Thoracic aorta endothelial cell (primary cell): ENCODE data around the gene EEF1AKMT4. TPM values are rescaled to one million over a fixed set of nuclear protein-coding genes. Genes with fewer than 3 reads are reported as not detected.

ENCODE experiments used
- small RNA-seq: library from RNA; depleted of rRNA; stranded (forward); fragments of <200 nt; gene quantifications from one replicate; pipeline ENCODE3, GENCODE V24; 2012
- total RNA-seq: library from RNA; depleted of rRNA; stranded (reverse); fragments of >200 nt; gene quantifications from 2 replicates; pipeline ENCODE4 v1.2.3, GENCODE V29; 2012

Gene EEF1AKMT4
- 3.2 and 3.3 TPM in 2 replicates for total RNA-seq

DNA sequence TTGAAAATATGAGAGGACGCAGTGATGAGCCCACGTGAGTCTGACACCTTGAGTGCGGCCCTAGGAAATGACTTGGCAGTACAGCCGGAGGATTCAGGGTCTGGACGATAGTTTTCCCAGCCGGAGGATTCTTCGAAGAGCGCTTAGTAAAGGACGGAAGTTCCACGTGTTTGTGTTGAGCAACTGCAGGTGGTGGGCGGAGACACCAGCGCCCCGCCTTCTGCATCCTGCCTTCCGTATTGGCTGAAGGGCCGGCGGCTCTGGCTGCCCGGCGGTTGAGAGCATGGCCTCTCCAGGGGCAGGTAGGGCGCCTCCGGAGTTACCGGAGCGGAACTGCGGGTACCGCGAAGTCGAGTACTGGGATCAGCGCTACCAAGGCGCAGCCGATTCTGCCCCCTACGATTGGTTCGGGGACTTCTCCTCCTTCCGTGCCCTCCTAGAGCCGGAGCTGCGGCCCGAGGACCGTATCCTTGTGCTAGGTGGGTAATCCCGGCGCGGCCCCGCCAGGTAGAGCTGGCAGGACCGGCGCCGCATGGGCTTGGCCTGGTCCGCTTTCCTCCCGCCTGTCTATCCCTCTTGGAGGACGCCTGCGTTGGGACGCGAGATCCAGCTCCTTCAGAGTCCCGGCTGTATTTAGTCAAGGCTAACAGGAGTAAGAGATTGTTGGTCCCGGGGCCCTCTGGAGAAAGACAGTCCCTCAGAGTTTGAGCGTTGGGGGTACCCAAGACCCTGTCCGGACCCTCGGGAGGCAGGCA lies at the start of gene EEF1AKMT4:
Gene EEF1AKMT4, plus strand, starts transcription at position 261 of the 755 bp plus-strand sequence. Its CDS starts 23 bp downstream, at position 284.

DNA sequence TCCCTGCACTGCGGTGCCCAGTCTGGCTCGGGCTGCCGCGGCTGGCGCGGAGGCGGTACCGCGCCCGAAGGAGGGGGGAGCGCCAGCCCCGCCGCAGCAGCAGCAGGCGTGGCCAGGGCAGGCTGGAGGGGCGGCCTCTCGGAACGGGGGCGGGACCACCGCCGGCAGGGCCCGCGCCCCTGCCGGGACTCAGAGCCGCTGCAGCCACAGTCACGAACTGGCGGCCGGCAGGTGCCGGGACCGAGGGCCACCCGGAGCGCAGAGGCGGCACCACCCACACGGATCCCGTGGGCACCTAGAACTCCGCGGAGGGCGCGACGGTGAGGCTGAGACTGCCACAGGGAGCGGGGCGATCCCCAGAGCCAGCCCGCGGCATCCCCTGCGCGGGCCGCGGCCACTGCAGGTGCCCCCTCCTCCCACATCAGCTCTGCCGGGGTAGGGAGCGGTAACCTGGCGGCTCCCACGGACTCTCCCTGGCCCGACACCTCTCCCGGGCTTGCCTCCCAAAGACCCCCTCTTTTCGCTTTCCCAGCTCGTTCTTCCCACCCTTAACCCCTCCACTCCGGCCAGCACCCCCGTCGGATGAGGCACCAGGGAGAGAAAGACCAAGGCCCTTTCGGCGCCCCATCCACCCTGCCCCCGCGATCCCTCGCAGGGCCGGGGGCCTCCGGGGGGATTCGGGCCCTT lies 19.9 kb upstream of the EEF1AKMT4 start, which contains the start of gene VWA5B2:
Gene VWA5B2, plus strand, starts transcription at position 192 of the 687 bp plus-strand sequence. CDS start 944 bp downstream, outside the sequence.

DNA sequence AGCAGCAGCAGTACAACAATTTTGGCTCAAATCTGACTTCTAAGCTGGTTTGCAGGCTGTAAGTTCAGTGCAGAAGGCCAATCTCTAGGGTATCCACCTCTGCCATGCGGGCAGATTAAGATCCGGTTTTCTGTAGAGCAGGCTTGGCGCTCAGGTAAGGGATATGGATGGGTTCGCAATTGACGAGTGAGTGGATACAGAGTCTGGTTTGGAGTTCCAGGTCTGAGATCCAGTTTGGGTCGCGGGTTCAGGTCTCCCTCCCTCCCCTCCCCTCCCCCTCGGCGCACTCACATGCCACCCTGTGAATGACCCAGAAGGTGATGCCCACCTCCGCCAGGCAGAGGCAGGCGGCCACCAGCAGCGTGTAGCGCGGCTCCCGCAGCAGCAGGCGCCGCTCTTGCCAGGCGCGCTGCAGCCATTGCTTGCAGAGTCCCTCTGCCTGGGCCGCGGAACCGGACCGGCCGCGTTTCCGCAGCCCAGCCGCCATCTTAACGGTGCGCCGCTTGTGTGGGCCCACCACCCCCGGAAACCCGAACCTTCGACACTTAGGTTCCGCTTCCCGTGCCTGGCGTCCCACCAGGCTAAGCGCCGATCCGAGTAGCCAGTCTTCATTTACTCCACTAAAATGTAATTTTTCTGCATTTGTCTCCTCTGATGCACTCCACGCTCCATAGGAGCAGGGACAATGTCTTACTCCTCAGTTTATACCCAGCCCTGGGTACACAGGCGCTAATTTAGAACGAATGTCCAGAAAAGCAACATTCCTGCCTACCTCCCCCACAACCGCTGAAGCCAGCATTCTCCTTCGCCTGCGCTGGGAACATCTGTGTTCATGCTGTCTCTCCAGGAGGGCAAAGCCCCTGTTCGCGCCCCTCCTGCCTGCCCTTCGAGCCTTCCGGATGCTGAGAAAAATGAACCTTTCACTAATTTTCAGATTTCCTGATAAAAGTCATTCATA lies 739 bp upstream of the EEF1AKMT4 start, which contains the start of gene ALG3:
Gene ALG3, minus strand, starts transcription at position 509 of the 958 bp plus-strand sequence. Its CDS starts 22 bp downstream, at position 487.

DNA sequence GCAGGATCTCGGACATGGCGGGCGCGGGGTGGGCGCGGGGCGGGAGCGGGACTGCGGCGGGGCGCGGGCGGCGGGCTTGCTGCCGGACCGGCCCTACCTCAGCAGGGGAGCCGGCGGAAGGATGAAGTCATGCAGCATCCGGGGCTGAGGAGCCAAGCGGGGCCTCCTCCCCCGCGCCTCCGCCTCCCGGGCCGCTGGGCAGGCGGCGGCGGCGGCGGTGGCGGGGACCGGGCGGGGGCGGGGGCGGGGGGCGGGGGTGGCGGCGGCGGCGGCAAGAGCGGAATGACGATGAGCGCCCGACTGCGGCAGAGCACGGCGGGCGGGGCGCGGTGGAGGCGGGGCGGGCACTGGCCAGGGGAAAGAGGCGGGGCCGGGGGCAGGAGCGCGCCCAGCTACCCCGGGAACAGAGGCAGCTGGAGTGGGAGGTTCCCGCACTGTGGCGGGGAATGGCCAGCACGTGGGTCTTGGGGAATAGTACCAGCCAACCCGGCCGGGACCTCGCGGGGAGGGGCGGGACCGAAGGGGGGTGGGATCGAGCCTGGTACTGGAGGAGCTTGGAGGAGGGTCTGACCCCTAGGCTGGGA lies 11.9 kb downstream of the EEF1AKMT4 start, which contains the start of gene CAMK2N2:
Gene CAMK2N2, minus strand, starts transcription at position 284 of the 584 bp plus-strand sequence. Its CDS starts 268 bp downstream, at position 16.

DNA sequence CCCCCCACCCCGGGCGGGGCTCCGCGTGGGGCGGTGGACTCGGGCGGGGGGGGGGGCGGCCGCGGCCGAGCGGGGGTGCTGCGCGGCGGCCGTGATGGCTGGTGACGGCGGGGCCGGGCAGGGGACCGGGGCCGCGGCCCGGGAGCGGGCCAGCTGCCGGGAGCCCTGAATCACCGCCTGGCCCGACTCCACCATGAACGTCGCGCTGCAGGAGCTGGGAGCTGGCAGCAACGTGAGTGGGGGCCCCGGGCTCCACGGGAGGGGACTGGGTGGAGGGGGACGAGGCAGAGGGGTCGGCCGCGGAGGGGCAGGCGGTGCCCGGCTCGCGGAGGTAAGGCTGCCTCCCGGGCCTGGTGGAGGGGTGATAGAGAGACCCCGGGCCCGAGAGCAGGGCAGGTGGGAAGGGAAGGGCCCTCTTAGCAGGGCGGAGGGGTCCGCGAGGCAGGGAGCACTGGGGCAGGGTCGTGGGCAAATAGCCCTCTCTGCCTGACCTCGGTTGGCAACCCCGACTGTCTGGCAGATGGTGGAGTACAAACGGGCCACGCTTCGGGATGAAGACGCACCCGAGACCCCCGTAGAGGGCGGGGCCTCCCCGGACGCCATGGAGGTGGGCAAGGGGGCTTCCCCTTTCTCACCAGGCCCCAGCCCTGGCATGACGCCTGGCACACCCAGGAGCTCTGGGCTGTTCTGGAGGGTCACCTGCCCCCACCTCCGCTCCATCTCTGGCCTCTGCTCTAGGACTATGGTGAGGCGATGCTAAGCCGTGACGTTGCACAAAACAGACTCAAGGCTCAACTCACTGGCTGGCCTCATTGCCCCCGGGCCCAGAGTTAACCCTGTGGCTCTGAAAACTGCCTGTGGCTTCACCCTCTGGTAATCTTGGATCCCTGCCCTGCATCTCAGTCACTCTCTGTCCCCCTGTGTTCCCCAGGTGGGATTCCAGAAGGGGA lies 26.8 kb downstream of the EEF1AKMT4 start, which contains the start of gene ECE2:
Gene ECE2, plus strand, starts transcription at position 62 of the 950 bp plus-strand sequence. Its CDS starts 132 bp downstream, at position 194.

DNA sequence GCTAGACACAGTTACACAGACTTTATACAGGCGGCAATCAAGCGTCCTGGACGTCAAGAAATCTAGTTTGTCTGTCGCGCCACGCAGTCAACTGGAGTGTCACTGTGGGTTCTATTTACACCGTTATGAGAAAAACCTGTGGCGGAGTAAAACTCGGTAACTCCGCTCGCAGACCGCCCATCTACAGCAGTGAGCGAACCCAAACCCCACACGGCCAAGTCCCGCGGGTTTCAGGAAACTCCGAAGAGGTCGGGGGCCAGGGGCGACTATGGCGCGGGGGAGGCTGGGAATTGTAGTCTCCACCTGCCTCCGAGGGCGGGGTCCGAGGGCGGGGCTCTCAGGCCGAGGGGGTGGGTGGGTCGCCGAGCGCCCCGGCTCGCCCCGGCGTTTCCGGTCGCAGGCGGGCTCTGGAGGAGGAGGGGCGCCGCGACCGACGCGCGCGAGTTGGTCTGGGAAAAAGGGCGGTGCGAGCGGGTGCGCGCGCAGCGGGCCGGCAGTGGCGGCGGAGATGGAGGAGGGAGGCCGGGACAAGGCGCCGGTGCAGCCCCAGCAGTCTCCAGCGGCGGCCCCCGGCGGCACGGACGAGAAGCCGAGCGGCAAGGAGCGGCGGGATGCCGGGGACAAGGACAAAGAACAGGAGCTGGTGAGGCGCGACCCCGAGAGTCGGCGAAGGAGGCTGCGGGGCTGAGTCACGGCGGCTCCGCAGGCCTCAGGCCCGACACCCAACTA lies 49.5 kb downstream of the EEF1AKMT4 start, which contains the start of gene PSMD2:
Gene PSMD2, plus strand, starts transcription at position 483 of the 729 bp plus-strand sequence. Its CDS starts 26 bp downstream, at position 509.

Small RNA genes lying within 50 kb of the gene (small RNA-seq; reads per million reads assigned to genes)
- gene MIR1224 = not detected

Other genes starting within 250 kb of the EEF1AKMT4 start
- 20.2 and 24.5 TPM in 2 replicates for gene ABCC5, start 231.8 kb upstream of the EEF1AKMT4 start, total RNA-seq
- not detected in 2 replicates for gene HTR3D, start 217.9 kb upstream of the EEF1AKMT4 start, total RNA-seq
- not detected in 2 replicates for gene HTR3C, start 196.6 kb upstream of the EEF1AKMT4 start, total RNA-seq
- not detected in 2 replicates for gene HTR3E, start 152.6 kb upstream of the EEF1AKMT4 start, total RNA-seq
- 36.4 and 42.8 TPM in 2 replicates for gene EIF2B5, start 114.3 kb upstream of the EEF1AKMT4 start, total RNA-seq
- gene DVL3, start 94.3 kb upstream of the EEF1AKMT4 start, total RNA-seq = 24.3 and 27.1 TPM in 2 replicates
- 345 and 354 TPM in 2 replicates for gene AP2M1, start 74.8 kb upstream of the EEF1AKMT4 start, total RNA-seq
- 33.7 and 42.4 TPM in 2 replicates for gene ABCF3, start 63.5 kb upstream of the EEF1AKMT4 start, total RNA-seq
- under 0.01 TPM in 1 of 2 replicates, not detected in the other for gene VWA5B2, start 20.1 kb upstream of the EEF1AKMT4 start, total RNA-seq
- gene ALG3, start 710 bp upstream of the EEF1AKMT4 start, total RNA-seq = 27.8 and 33.3 TPM in 2 replicates
- gene CAMK2N2, start 11.9 kb downstream of the EEF1AKMT4 start, total RNA-seq = not detected in 2 replicates
- gene ECE2, start 26.4 kb downstream of the EEF1AKMT4 start, total RNA-seq = not detected in 2 replicates
- 535 and 555 TPM in 2 replicates for gene PSMD2, start 49.6 kb downstream of the EEF1AKMT4 start, total RNA-seq
- gene EIF4G1, start 64.9 kb downstream of the EEF1AKMT4 start, total RNA-seq = 394 and 415 TPM in 2 replicates
- gene FAM131A, start 87.9 kb downstream of the EEF1AKMT4 start, total RNA-seq = 21.8 and 31.1 TPM in 2 replicates
- 3.3 and 3.9 TPM in 2 replicates for gene CLCN2, start 111.9 kb downstream of the EEF1AKMT4 start, total RNA-seq
- gene POLR2H, start 112.0 kb downstream of the EEF1AKMT4 start, total RNA-seq = 122 and 123 TPM in 2 replicates
- not detected in 2 replicates for gene THPO, start 128.5 kb downstream of the EEF1AKMT4 start, total RNA-seq
- 0.07 and 0.13 TPM in 2 replicates for gene CHRD, start 130.4 kb downstream of the EEF1AKMT4 start, total RNA-seq